ENCODE measurements around the gene RBMS3.

Gene RBMS3

GRCh38 chr3:29567501-29567900 is 286.6 kb downstream of the RBMS3 start:
- no peak for DNase-seq
- TF ChIP-seq POLR2A (IDR thresholded peaks at IDR 0.05; ENCODE audit: low read length) (no peak), GATA1 (IDR thresholded peaks at IDR 0.05; ENCODE audit: low read depth, low read length) (no peak)

GRCh38 chr3:29568355-29568754 is 287.5 kb downstream of the RBMS3 start:
- TF ChIP-seq GATA1 (IDR thresholded peaks at IDR 0.05; ENCODE audit: low read depth, low read length) = no peak
- no peak for TF ChIP-seq POLR2A (IDR thresholded peaks at IDR 0.05; ENCODE audit: low read length)
- no peak for DNase-seq

GRCh38 chr3:29576181-29576580 is 295.3 kb downstream of the RBMS3 start:
- TF ChIP-seq POLR2A (IDR thresholded peaks at IDR 0.05; ENCODE audit: low read length) = no peak
- TF ChIP-seq GATA1 (IDR thresholded peaks at IDR 0.05; ENCODE audit: low read depth, low read length) = no peak
- no peak for DNase-seq

- TF ChIP-seq GATA1 (IDR thresholded peaks at IDR 0.05; ENCODE audit: low read depth, low read length) (no peak), POLR2A (IDR thresholded peaks at IDR 0.05; ENCODE audit: low read length) (no peak)
- no peak for DNase-seq
Observed at GRCh38 chr3:29576675-29577074, 295.8 kb downstream of the RBMS3 start.

GRCh38 chr3:29577250-29577649 is 296.4 kb downstream of the RBMS3 start:
- DNase-seq = no peak
- TF ChIP-seq POLR2A (IDR thresholded peaks at IDR 0.05; ENCODE audit: low read length) = no peak
- TF ChIP-seq GATA1 (IDR thresholded peaks at IDR 0.05; ENCODE audit: low read depth, low read length) = no peak

GRCh38 chr3:29581311-29581710 is 300.4 kb downstream of the RBMS3 start:
- TF ChIP-seq POLR2A (IDR thresholded peaks at IDR 0.05; ENCODE audit: low read length) (no peak), GATA1 (IDR thresholded peaks at IDR 0.05; ENCODE audit: low read depth, low read length) (no peak)
- no peak for DNase-seq

- no peak for DNase-seq
- TF ChIP-seq POLR2A (IDR thresholded peaks at IDR 0.05; ENCODE audit: low read length) (no peak), GATA1 (IDR thresholded peaks at IDR 0.05; ENCODE audit: low read depth, low read length) (no peak)
Observed at GRCh38 chr3:29582273-29582672, 301.4 kb downstream of the RBMS3 start.

GRCh38 chr3:29583861-29584260 is 303.0 kb downstream of the RBMS3 start:
- no peak for DNase-seq
- TF ChIP-seq GATA1 (IDR thresholded peaks at IDR 0.05; ENCODE audit: low read depth, low read length) (no peak), POLR2A (IDR thresholded peaks at IDR 0.05; ENCODE audit: low read length) (no peak)

GRCh38 chr3:29585368-29585767 is 304.5 kb downstream of the RBMS3 start:
- DNase-seq = no peak
- TF ChIP-seq GATA1 (IDR thresholded peaks at IDR 0.05; ENCODE audit: low read depth, low read length) (no peak), POLR2A (IDR thresholded peaks at IDR 0.05; ENCODE audit: low read length) (no peak)

- TF ChIP-seq POLR2A (IDR thresholded peaks at IDR 0.05; ENCODE audit: low read length) = no peak
- DNase-seq = no peak
Observed at GRCh38 chr3:29587340-29587739, 306.5 kb downstream of the RBMS3 start.

- no peak for DNase-seq
- TF ChIP-seq POLR2A (IDR thresholded peaks at IDR 0.05; ENCODE audit: low read length) (no peak), GATA1 (IDR thresholded peaks at IDR 0.05; ENCODE audit: low read depth, low read length) (no peak)
Observed at GRCh38 chr3:29590012-29590411, 309.1 kb downstream of the RBMS3 start.

GRCh38 chr3:29590461-29590860 is 309.6 kb downstream of the RBMS3 start:
- DNase-seq = no peak
- no peak for TF ChIP-seq POLR2A (IDR thresholded peaks at IDR 0.05; ENCODE audit: low read length)
- TF ChIP-seq GATA1 (IDR thresholded peaks at IDR 0.05; ENCODE audit: low read depth, low read length) = no peak

- DNase-seq = no peak
- no peak for TF ChIP-seq GATA1 (IDR thresholded peaks at IDR 0.05; ENCODE audit: low read depth, low read length)
- no peak for TF ChIP-seq POLR2A (IDR thresholded peaks at IDR 0.05; ENCODE audit: low read length)
Observed at GRCh38 chr3:29591579-29591978, 310.7 kb downstream of the RBMS3 start.

GRCh38 chr3:29593802-29594201 is 312.9 kb downstream of the RBMS3 start:
- DNase-seq = no peak
- TF ChIP-seq POLR2A (IDR thresholded peaks at IDR 0.05; ENCODE audit: low read length) = no peak
- no peak for TF ChIP-seq GATA1 (IDR thresholded peaks at IDR 0.05; ENCODE audit: low read depth, low read length)

- TF ChIP-seq GATA1 (IDR thresholded peaks at IDR 0.05; ENCODE audit: low read depth, low read length) (no peak), POLR2A (IDR thresholded peaks at IDR 0.05; ENCODE audit: low read length) (no peak)
- DNase-seq = no peak
Observed at GRCh38 chr3:29594261-29594660, 313.4 kb downstream of the RBMS3 start.

- TF ChIP-seq GATA1 (IDR thresholded peaks at IDR 0.05; ENCODE audit: low read depth, low read length) (no peak), POLR2A (IDR thresholded peaks at IDR 0.05; ENCODE audit: low read length) (no peak)
- DNase-seq = no peak
Observed at GRCh38 chr3:29597376-29598008, 316.6 kb downstream of the RBMS3 start.

All from erythroblast (primary cell).